Skeletal muscle tissue (tissue), 4 donors: ENCODE data around the gene DBT. TPM values are rescaled to one million over a fixed set of nuclear protein-coding genes. Genes with fewer than 3 reads are reported as not detected.

Experiments used
- H3K27ac ChIP-seq: one replicate; pipeline ENCODE4 v1.7.0; 2013; ENCODE audit warnings: mild to moderate bottlenecking, low read depth, low read length, inconsistent platforms
- H3K27me3 ChIP-seq, 3 donors: one replicate each; pipeline ENCODE4 v1.7.0; 2013; ENCODE audit warnings: low read length in 3 of 3; ENCODE audit not compliant: control insufficient read depth in 3 of 3, insufficient read depth in 3 of 3
- H3K36me3 ChIP-seq, 3 donors: one replicate each; pipeline ENCODE4 v1.7.0; 2013; ENCODE audit warnings: low read length in 3 of 3; ENCODE audit not compliant: control insufficient read depth in 3 of 3, insufficient read depth in 3 of 3
- H3K4me1 ChIP-seq, 3 donors: one replicate each; pipeline ENCODE4 v1.7.0; 2013; ENCODE audit warnings: low read length in 3 of 3, mild to moderate bottlenecking in 3 of 3; ENCODE audit not compliant: control insufficient read depth in 3 of 3, insufficient read depth in 3 of 3
- H3K4me3 ChIP-seq, 3 donors: one replicate each; pipeline ENCODE4 v1.7.0; 2013; ENCODE audit warnings: low read length in 3 of 3
- H3K9ac ChIP-seq, 3 donors: one replicate each; pipeline ENCODE4 v1.7.0; 2013; ENCODE audit warnings: low read length in 3 of 3, mild to moderate bottlenecking in 3 of 3, moderate library complexity in 2 of 3, low read depth in 1 of 3
- H3K9me3 ChIP-seq, 3 donors: one replicate each; pipeline ENCODE4 v1.7.0; 2013; ENCODE audit warnings: low read length in 3 of 3; ENCODE audit not compliant: control insufficient read depth in 3 of 3
- total RNA-seq: library from RNA; depleted of rRNA; stranded (reverse); fragments of >200 nt; gene quantifications from one replicate; pipeline ENCODE4 v1.2.3, GENCODE V29; 2014
- donor health status: Osteomylitis.

Gene DBT
- total RNA-seq, 1 donor from 2014 or later = 4.7 TPM

DNA sequence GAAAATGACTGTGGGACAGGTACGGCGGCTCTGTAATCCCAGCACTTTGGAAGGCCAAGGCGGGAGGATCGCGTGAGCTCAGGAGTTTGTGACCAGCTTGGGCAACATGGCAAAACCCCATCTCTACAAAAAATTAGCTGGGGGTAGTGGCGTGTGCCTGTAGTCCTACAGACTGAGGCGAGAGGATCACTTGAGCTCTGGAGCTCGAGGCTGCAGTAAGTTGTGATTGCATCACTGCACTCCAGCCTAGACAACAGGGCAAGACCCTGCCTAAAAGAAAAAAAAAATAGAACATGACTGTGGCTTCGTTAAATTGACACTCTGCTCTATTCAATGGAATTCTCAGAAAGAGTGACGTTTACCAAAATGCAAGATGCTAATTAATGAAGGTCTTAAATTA, 3.9 kb upstream of the DBT start:
- no peak overlapping the region for H3K9ac ChIP-seq
- no peak overlapping the region for H3K27ac ChIP-seq
- H3K4me3 ChIP-seq = no peak overlapping the region
- H3K36me3 ChIP-seq = peaks cover 0 to 4% (median 0%) of the 10 kb centered on the region in 3 donors
- peaks cover 13 to 25% (median 14%) of the 10 kb centered on the region in 3 donors for H3K4me1 ChIP-seq
- H3K27me3 ChIP-seq = no peaks in the 10 kb centered on the region
- no peaks in the 10 kb centered on the region for H3K9me3 ChIP-seq

- Histone ChIP-seq H3K27me3 (no peaks in the 10 kb centered on the region), H3K9me3 (no peaks in the 10 kb centered on the region), H3K4me1 (peaks cover 16 to 31% (median 16%) of the 10 kb centered on the region in 3 donors), H3K27ac (no peak overlapping the region), H3K9ac (no peak overlapping the region), H3K4me3 (no peak overlapping the region), H3K36me3 (peaks cover 0 to 4% (median 0%) of the 10 kb centered on the region in 3 donors)
These were observed 3.3 kb upstream of the DBT start for GRCh38 chr1:100252901-100253300.

GRCh38 chr1:100250807-100251206, 1.2 kb upstream of the DBT start:
- Histone ChIP-seq H3K9me3 (no peaks in the 10 kb centered on the region), H3K9ac (no peak overlapping the region), H3K4me3 (no peak overlapping the region), H3K27me3 (no peaks in the 10 kb centered on the region), H3K36me3 (peaks cover 0 to 4% (median 0%) of the 10 kb centered on the region in 3 donors), H3K4me1 (peaks cover 11 to 22% (median 16%) of the 10 kb centered on the region in 3 donors), H3K27ac (no peak overlapping the region)

DNA sequence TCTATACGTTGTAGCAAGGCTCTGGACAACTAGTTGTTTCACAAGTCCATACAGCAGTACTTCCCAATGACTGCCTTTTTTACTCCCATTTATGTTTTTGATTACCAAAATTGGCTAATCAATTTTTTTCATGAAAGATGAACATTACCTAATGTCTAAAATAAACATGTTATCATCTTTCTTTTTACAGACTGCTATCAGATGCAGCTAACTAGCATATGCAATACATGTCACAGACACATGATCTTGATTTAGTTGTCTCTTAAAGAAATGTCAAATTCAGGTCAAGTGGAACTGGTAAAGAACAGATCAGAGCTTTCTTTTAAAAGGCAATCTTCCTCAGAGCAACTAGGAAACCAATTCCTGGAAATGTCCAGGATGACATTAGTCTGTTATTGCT, 630 bp upstream of the DBT start:
- Histone ChIP-seq H3K4me1 (peaks cover 11 to 22% (median 16%) of the 10 kb centered on the region in 3 donors), H3K9ac (peak overlapping the region; percentile 53 to 99 (median 91)), H3K36me3 (peaks cover 0 to 4% (median 0%) of the 10 kb centered on the region in 3 donors), H3K27me3 (no peaks in the 10 kb centered on the region), H3K27ac (peak overlapping the region; percentile 88), H3K9me3 (no peaks in the 10 kb centered on the region), H3K4me3 (peak overlapping the region; percentile 98 to 100 (median 100))

- Histone ChIP-seq H3K4me1 (peaks cover 11 to 22% (median 16%) of the 10 kb centered on the region in 3 donors), H3K27me3 (no peaks in the 10 kb centered on the region), H3K9ac (peak overlapping the region; percentile 91 to 99 (median 97)), H3K27ac (peak overlapping the region; percentile 88), H3K4me3 (peak overlapping the region; percentile 98 to 100 (median 100)), H3K9me3 (no peaks in the 10 kb centered on the region), H3K36me3 (peaks cover 0 to 4% (median 1%) of the 10 kb centered on the region in 3 donors)
These were observed 488 bp downstream of the DBT start for GRCh38 chr1:100249155-100249536.

DNA sequence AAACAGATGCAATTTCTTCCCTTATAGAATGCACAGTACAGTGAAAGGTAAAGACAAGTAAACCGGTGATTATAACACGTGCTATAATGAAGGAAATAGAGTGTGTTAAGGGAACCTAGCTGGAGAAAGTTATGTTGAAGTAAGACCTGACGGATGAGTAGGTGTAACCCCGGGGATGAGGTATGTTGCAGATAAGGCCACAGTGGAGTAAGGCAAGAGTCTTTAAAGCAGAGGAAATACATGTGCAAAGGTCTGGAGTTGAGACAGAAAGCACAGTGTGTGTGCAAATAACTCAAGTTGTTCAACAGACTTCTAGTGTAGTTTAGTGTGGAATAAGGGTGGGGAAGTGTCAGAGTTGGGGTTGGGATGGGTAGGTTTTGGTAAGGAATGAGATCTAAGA, 2.9 kb downstream of the DBT start:
- Histone ChIP-seq H3K27me3 (no peaks in the 10 kb centered on the region), H3K4me3 (no peak overlapping the region), H3K9me3 (no peaks in the 10 kb centered on the region), H3K9ac (no peak overlapping the region), H3K36me3 (peaks cover 0 to 4% (median 2%) of the 10 kb centered on the region in 3 donors), H3K27ac (no peak overlapping the region), H3K4me1 (peaks cover 11 to 22% (median 16%) of the 10 kb centered on the region in 3 donors)

DNA sequence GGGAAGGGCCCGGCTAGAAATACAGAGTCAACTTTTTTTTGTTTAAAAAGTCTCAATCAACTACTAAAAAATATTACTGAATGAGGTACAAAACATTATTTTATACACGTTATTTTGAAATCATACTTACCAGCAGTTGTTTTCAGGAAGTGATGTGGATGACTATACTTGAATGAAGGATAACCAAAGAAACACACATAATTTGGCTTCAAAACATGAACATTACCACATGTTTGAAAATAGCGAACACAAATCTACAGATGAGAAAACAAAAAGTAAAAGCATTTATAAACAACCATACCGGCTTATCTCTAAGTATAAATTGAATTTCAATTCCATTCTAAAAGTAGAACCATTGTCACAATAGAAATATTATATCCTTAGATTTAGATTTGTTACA, 9.0 kb downstream of the DBT start:
- Histone ChIP-seq H3K9ac (no peak overlapping the region), H3K4me3 (no peak overlapping the region), H3K36me3 (peaks cover 2 to 11% (median 4%) of the 10 kb centered on the region in 3 donors), H3K27me3 (no peaks in the 10 kb centered on the region), H3K9me3 (no peaks in the 10 kb centered on the region), H3K27ac (no peak overlapping the region), H3K4me1 (no peaks in the 10 kb centered on the region)

DNA sequence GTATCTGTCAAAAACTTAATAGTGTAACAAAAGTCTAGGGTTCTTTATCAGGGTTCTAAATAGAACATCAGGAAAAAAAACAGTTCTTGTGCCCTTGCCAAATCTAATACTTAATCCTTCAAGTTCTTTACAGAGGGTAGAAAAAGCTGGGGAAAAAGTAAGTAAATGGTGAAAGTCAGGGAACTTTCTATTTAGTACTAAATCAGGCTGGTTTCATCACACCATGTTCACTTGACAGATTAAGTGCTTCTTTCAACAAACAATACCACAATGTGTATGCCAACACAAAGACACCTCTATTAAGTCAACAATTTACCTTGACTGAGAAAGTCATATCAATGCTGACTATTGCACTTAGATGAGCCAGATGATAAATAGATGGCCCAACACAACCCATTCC, 9.7 kb downstream of the DBT start:
- peaks cover 2 to 11% (median 5%) of the 10 kb centered on the region in 3 donors for H3K36me3 ChIP-seq
- no peaks in the 10 kb centered on the region for H3K9me3 ChIP-seq
- no peaks in the 10 kb centered on the region for H3K27me3 ChIP-seq
- no peak overlapping the region for H3K9ac ChIP-seq
- no peak overlapping the region for H3K27ac ChIP-seq
- H3K4me1 ChIP-seq = no peaks in the 10 kb centered on the region
- no peak overlapping the region for H3K4me3 ChIP-seq

GRCh38 chr1:100237091-100237490, 12.5 kb downstream of the DBT start:
- no peak overlapping the region for H3K9ac ChIP-seq
- no peaks in the 10 kb centered on the region for H3K4me1 ChIP-seq
- no peak overlapping the region for H3K4me3 ChIP-seq
- H3K27me3 ChIP-seq = no peaks in the 10 kb centered on the region
- H3K27ac ChIP-seq = no peak overlapping the region
- H3K36me3 ChIP-seq = peaks cover 2 to 19% (median 11%) of the 10 kb centered on the region in 3 donors
- H3K9me3 ChIP-seq = no peaks in the 10 kb centered on the region

GRCh38 chr1:100234432-100234831, 15.2 kb downstream of the DBT start:
- no peaks in the 10 kb centered on the region for H3K9me3 ChIP-seq
- no peak overlapping the region for H3K4me3 ChIP-seq
- H3K4me1 ChIP-seq = no peaks in the 10 kb centered on the region
- H3K27ac ChIP-seq = no peak overlapping the region
- H3K27me3 ChIP-seq = no peaks in the 10 kb centered on the region
- peaks cover 5 to 25% (median 6%) of the 10 kb centered on the region in 3 donors for H3K36me3 ChIP-seq
- H3K9ac ChIP-seq = no peak overlapping the region
